GM12878 (cell line): Measurements from ENCODE around the gene MMGT1. TPM values are rescaled to one million over a fixed set of nuclear protein-coding genes. Genes with fewer than 3 reads are reported as not detected.

Experiments
- ATAC-seq: fragments of 200-7000 bp; cut with Tn5 transposase; 3 replicates; pipeline ENCODE4 v1.9.1; 2020; ENCODE audit warnings: mild to moderate bottlenecking, moderate library complexity
- BruUV-seq: library from RNA; stranded (reverse); fragments of 400-500 nt; replicated peaks from 2 replicates; lab custom pipeline; 2021; lab: Mats Ljungman, UMichigan
- CTCF ChIA-PET: fragments of 300-600 bp; sonication (Branson Sonifier 250); formaldehyde crosslinking; extraction: SDS; loops from one replicate; lab custom pipeline; 2021; ENCODE audit warnings: inconsistent platforms; lab: Yijun Ruan, JAX
- POLR2A ChIA-PET: fragments of 350-600 bp; formaldehyde crosslinking; extraction: SDS; loops from one replicate; lab custom pipeline; 2021; ENCODE audit warnings: inconsistent platforms; lab: Charles Lee
- RAD21 ChIA-PET: fragments of 300-600 bp; sonication (Branson Sonifier 250); formaldehyde crosslinking; loops from one replicate; lab custom pipeline; 2023; ENCODE audit warnings: antibody characterized with exemption; ENCODE audit not compliant: unreplicated experiment; lab: Charles Lee
- SMC1A ChIA-PET: fragments of 300-600 bp; sonication (Branson Sonifier 250); formaldehyde crosslinking; loops from one replicate; lab custom pipeline; 2023; ENCODE audit not compliant: unreplicated experiment, uncharacterized antibody; lab: Charles Lee
- DNase-seq: peaks from one replicate; pipeline ENCODE4 v3.0.0-alpha.2; 2011; ENCODE audit warnings: low read depth, low spot score
- FAIRE-seq: peaks from 3 replicates; lab custom pipeline; 2011; peaks lifted over from hg19 to GRCh38; lab: Jason Lieb, UNC
- H2AFZ ChIP-seq: 2 replicates; pipeline ENCODE4 v1.6.0; 2011; ENCODE audit warnings: low read depth, low read length, control low read depth; ENCODE audit not compliant: control insufficient read depth
- H3K27ac ChIP-seq: 2 replicates; pipeline ENCODE4 v1.5.1; 2011; ENCODE audit warnings: control low read depth; ENCODE audit not compliant: control insufficient read depth, insufficient read depth
- H3K27me3 ChIP-seq, 2 experiments: replicated peaks in 1 of 2; 2 replicates each; pipeline versions ENCODE4 v1.6.0 to v1.6.1; 2011; ENCODE audit warnings: low read length in 1 of 2; ENCODE audit not compliant: control insufficient read depth in 2 of 2, insufficient read depth in 2 of 2
- H3K36me3 ChIP-seq, 2 experiments: 2 replicates each; pipeline ENCODE4 v1.5.1; 2011; ENCODE audit warnings: low read length in 1 of 2; ENCODE audit not compliant: control insufficient read depth in 2 of 2, insufficient read depth in 2 of 2
- H3K4me1 ChIP-seq: 2 replicates; pipeline ENCODE4 v1.6.1; 2011; ENCODE audit warnings: mild to moderate bottlenecking, low read length, moderate library complexity, mixed read lengths; ENCODE audit not compliant: control insufficient read depth, insufficient read depth
- H3K4me2 ChIP-seq: 2 replicates; pipeline ENCODE4 v1.6.0; 2011; ENCODE audit warnings: control low read depth; ENCODE audit not compliant: control insufficient read depth, insufficient read depth
- H3K4me3 ChIP-seq: fragments of 200-600 bp; sonication (generic); 2 replicates; pipeline ENCODE4 v1.5.1; 2016
- H3K79me2 ChIP-seq: 2 replicates; pipeline ENCODE4 v1.6.0; 2011; ENCODE audit warnings: low read length; ENCODE audit not compliant: control insufficient read depth, insufficient read depth
- H3K9ac ChIP-seq: 2 replicates; pipeline ENCODE4 v1.8.0; 2011; ENCODE audit warnings: low read length, control low read depth, mixed read lengths; ENCODE audit not compliant: control insufficient read depth, insufficient read depth
- H3K9me3 ChIP-seq: replicated peaks from 3 replicates; pipeline ENCODE4 v1.5.1; 2011; ENCODE audit warnings: mild to moderate bottlenecking, low read length; ENCODE audit not compliant: control insufficient read depth, insufficient read depth
- H4K20me1 ChIP-seq: 2 replicates; pipeline ENCODE4 v1.6.0; 2011; ENCODE audit not compliant: control insufficient read depth, insufficient read depth
- CEBPZ ChIP-seq: fragments of 150-350 bp; IDR thresholded peaks from 2 replicates; pipeline ENCODE4 v1.6.1; 2016; ENCODE audit warnings: low read depth, low read length
- EP300 ChIP-seq, 2 experiments: fragments of 150-350 bp in 1 of 2; IDR thresholded peaks; 2 replicates each; pipeline ENCODE4 v1.6.1; 2011 to 2012; ENCODE audit warnings: low read depth in 2 of 2, low read length in 2 of 2, borderline replicate concordance in 1 of 2, improper control_type of control experiment in 1 of 2, inconsistent platforms in 1 of 2; ENCODE audit not compliant: control insufficient read depth in 1 of 2
- MLLT1 ChIP-seq: fragments of 450-650 bp; IDR thresholded peaks from 2 replicates; pipeline ENCODE4 v1.6.1; 2016; ENCODE audit warnings: mild to moderate bottlenecking
- PAX8 ChIP-seq: fragments of 450-650 bp; IDR thresholded peaks from 2 replicates; pipeline ENCODE4 v1.6.1; 2017; ENCODE audit warnings: mild to moderate bottlenecking, moderate library complexity
- RAD51 ChIP-seq: fragments of 450-650 bp; IDR thresholded peaks from 2 replicates; pipeline ENCODE4 v1.6.1; 2016; ENCODE audit warnings: moderate library complexity, mild to moderate bottlenecking, inconsistent platforms
- SUPT20H ChIP-seq: IDR thresholded peaks from 2 replicates; pipeline ENCODE4 v1.6.1; 2011; ENCODE audit warnings: low read depth, mild to moderate bottlenecking, low read length, moderate library complexity, borderline replicate concordance; ENCODE audit not compliant: control insufficient read depth
- WGBS: methylation state at CpG from one replicate; pipeline ENCODE4 v1.1.6; 2016; ENCODE audit warnings: low lambda C conversion rate; ENCODE audit not compliant: insufficient replicate concordance, insufficient coverage; ENCODE audit errors: missing lambda C conversion rate; 5-methylcytosine and 5-hydroxymethylcytosine counted together
- in situ Hi-C: fragments of 300-500 bp; cut with MboI; formaldehyde crosslinking; loops from 9 replicates; pipeline ENCODE4 v1.14.3; 2018; ENCODE audit warnings: mixed read lengths
- intact Hi-C: fragments of 100-400 bp; cut with micrococcal nuclease; formaldehyde crosslinking; loops from one replicate; pipeline ENCODE4 v1.14.2; 2022; ENCODE audit not compliant: unreplicated experiment
- polyA plus RNA-seq, 11 experiments: library from polyadenylated mRNA; depleted of rRNA in 4 of 11; unstranded in 6 of 11; stranded (reverse) in 5 of 11; fragments of >200 nt; fragmentation: Nextera tagmentation in 4 of 11; fragmentation: Illumina TruSeq in 1 of 11; extraction: Ambion mirVana in 4 of 11; extraction: Trizol in 1 of 11; gene quantifications; 1 replicate in 1 of 11; 2 replicates in 10 of 11; pipeline versions ENCODE4 v1.2.1 to v1.2.3, GENCODE V29; 2011 to 2016; ENCODE audit warnings: inconsistent platforms in 2 of 11, missing spikeins in 2 of 11, low read depth in 1 of 11
- total RNA-seq, 4 experiments: library from RNA; depleted of rRNA in 3 of 4; stranded (reverse); fragments of >200 nt in 3 of 4; fragmentation: Illumina TruSeq in 1 of 4; extraction: Trizol in 1 of 4; gene quantifications; 2 replicates each; pipeline versions ENCODE4 v1.2.1 to v1.2.3, GENCODE V29; 2013 to 2021
- TF ChIP-seq, protein P1 (sequence below): IDR thresholded peaks from 2 replicates; pipeline ENCODE4 v1.6.1; 2012; ENCODE audit warnings: low read depth, low read length, improper control_type of control experiment

Gene MMGT1
- total and polyA plus RNA-seq, 10 of the 15 experiments (the other 5 are each of a cell fraction or from before 2014, with no cell fraction given): 8.8 to 19.2 (median 13.7) TPM

GRCh38 chrX:135974279-135974856 is 580 bp upstream of the MMGT1 start:
- no TSS peak for BruUV-seq
- ATAC-seq: peak; percentile 19
- intact Hi-C loops: loop anchor here (5.0 kb wide), 1 partner anchor 523 kb away; the partner anchor contains the start of gene HTATSF1
- no peaks in the 10 kb centered on the region for H3K4me1 ChIP-seq
- H3K36me3 ChIP-seq: no peaks in the 10 kb centered on the region
- H4K20me1 ChIP-seq: no peaks in the 10 kb centered on the region
- H2AFZ ChIP-seq: peak overlapping the region; percentile 79
- ChIA-PET RAD21 (interaction anchor here (1.1 to 2.1 kb wide), 2 partner anchors 54 to 295 kb away, joined by 3 to 6 read pairs; no protein-coding TSS in a partner anchor), CTCF (interaction anchor here (0.8 to 1.8 kb wide), 5 partner anchors 9 to 523 kb away, joined by 3 to 6 read pairs (median 3); partner anchors contain the start of genes HTATSF1 and SLC9A6), POLR2A (interaction anchor here (1.1 kb wide), 1 partner anchor 11 kb away, joined by 4 read pairs; the partner anchor contains the start of gene SLC9A6), SMC1A (interaction anchor here (0.7 kb wide), 1 partner anchor 417 kb away, joined by 3 read pairs; no protein-coding TSS in a partner anchor)
- peak overlapping the region; percentile 77; the same call in 1 of the 2 replicates for H3K4me2 ChIP-seq
- no peak for FAIRE-seq
- H3K9ac ChIP-seq: no peak overlapping the region
- peaks cover 21% of the 10 kb centered on the region for H3K79me2 ChIP-seq
- in situ Hi-C loops: no loop called here
- 45% methylated on average over 8 of the region's 32 CpGs for WGBS
- no peak for DNase-seq
- no peak overlapping the region for H3K27ac ChIP-seq
- no peak overlapping the region; the same call in 1 of the 2 replicates for H3K4me3 ChIP-seq
- no peaks in the 10 kb centered on the region for H3K27me3 ChIP-seq
- no peaks in the 10 kb centered on the region for H3K9me3 ChIP-seq
- TF ChIP-seq RAD51: no peak
- no peak for TF ChIP-seq SUPT20H
- TF ChIP-seq, protein P1, sequence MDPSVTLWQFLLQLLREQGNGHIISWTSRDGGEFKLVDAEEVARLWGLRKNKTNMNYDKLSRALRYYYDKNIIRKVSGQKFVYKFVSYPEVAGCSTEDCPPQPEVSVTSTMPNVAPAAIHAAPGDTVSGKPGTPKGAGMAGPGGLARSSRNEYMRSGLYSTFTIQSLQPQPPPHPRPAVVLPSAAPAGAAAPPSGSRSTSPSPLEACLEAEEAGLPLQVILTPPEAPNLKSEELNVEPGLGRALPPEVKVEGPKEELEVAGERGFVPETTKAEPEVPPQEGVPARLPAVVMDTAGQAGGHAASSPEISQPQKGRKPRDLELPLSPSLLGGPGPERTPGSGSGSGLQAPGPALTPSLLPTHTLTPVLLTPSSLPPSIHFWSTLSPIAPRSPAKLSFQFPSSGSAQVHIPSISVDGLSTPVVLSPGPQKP: no peak
- no peak for TF ChIP-seq MLLT1
- no peak for TF ChIP-seq EP300 (IDR thresholded peaks at IDR 0.05; ENCODE audit: borderline replicate concordance in 1 of 2, control insufficient read depth in 1 of 2, low read depth in 2 of 2, low read length in 2 of 2)
- TF ChIP-seq PAX8: no peak
- TF ChIP-seq CEBPZ: no peak
